HG02852 (cell line): Measurements from ENCODE around the gene IL17D.
"Not testable (repeated sequence)": the region's sequence is repeated elsewhere in the genome, so short reads cannot be mapped to it uniquely, and the experiment has no call there.

Experiments
- ATAC-seq: cut with Tn5 transposase; IDR thresholded peaks from one replicate; pipeline ENCODE4 v1.9.1; 2021; ENCODE audit warnings: mild to moderate bottlenecking, moderate library complexity; ENCODE audit not compliant: unreplicated experiment

The IL17D gene

GRCh38 chr13:20717581-20718542 is 14.4 kb downstream of the IL17D start:
- no peak for ATAC-seq

DNA sequence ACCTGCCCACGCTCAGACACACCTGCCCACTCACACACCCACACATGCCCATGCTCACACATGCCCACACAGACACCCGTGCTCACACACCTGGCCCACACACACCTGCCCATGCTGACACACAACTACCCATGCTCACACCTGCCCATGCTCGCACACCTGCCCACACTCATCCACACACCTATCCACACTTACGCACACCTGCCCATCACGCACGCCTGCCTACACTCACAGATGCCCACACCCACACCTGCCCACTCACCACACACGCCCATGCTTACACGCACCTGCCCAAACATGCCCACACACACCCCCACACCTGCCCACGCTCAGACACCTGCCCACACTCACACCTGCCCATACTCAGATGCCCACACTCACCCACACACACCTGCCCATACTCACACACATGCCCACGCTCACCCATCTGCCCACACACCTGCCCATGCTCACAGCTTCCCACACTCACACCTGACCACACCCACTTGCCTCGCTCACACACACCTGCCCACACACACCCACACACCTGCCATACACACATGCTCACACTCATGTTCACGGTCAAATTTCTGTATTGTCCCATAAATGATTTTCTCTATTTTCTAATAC is 15.6 kb downstream of the IL17D start:
- no peak for ATAC-seq

GRCh38 chr13:20719783-20720182 is 16.3 kb downstream of the IL17D start:
- ATAC-seq: no peak

- no peak for ATAC-seq
These were observed 17.0 kb downstream of the IL17D start for GRCh38 chr13:20720499-20720898.

GRCh38 chr13:20721058-20721453 is 17.6 kb downstream of the IL17D start:
- no peak for ATAC-seq

GRCh38 chr13:20721454-20722357 is 18.2 kb downstream of the IL17D start:
- no peak for ATAC-seq

DNA sequence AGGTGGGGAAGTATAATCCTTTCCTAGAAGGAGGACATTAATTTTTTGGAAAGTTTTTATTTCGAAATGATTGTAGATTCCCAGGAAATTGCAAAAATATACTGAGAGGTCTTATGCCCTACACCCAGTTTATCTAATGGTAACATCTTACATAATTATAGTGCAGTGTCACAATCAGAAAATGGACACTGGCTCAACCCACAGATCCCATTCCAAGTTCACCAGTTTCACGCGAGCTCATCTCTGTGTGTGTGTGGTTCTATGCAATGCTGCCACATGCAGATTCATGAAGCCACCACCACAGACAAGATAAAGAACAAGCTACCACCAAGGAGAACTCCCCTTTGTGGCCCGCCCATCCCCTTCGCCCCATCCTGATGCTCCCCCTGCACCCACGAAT is 24.4 kb downstream of the IL17D start:
- no peak for ATAC-seq

- no peak for ATAC-seq
These were observed 25.2 kb downstream of the IL17D start for GRCh38 chr13:20728579-20729311.

DNA sequence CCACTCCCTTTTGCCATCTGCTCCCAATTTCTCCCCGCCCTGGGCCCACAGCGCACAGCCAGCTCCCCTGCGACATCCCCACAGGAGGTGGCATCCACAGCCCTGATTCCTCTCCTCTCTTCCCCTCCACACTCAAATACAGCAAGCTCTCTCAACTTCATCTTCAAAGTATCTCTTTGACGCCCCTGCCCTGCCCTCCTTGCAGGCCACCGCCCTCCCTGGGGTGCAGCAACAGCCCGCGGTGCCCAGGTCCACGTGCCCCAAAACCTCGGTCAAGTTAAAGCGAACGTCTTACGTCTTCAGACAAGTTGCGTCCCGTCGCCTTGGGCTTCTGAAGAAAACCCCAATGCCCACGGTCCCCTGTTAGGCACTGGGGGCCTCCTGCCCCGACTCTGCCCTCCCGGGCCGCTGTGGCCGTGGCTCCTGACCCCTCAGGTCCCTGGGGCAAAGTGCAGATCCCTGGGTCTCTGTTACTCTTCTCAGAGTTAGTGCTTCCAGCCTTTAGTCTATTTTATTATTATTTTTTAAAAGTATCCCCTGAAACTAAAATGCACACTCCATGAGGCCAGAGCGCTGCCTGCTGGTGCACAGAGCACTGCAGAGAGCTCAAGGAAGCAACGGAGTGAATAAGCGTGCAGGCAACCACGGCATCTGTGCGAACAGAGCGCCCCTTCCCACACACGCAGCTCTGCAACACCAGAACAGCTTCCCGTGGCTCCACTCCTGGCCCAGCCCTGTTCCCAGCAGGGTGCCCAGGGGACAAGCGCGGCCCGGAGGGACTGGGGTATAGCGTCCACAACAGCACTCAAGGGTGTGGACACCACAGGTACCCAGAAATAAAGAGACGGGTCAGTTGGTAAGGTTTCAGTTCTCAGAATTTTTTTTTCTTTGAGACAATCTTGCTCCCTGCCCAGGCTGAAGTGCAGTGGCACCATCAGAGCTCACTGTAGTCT is 26.4 kb downstream of the IL17D start:
- ATAC-seq: no peak

- ATAC-seq: no peak
These were observed 35.1 kb downstream of the IL17D start for GRCh38 chr13:20738616-20739015.

DNA sequence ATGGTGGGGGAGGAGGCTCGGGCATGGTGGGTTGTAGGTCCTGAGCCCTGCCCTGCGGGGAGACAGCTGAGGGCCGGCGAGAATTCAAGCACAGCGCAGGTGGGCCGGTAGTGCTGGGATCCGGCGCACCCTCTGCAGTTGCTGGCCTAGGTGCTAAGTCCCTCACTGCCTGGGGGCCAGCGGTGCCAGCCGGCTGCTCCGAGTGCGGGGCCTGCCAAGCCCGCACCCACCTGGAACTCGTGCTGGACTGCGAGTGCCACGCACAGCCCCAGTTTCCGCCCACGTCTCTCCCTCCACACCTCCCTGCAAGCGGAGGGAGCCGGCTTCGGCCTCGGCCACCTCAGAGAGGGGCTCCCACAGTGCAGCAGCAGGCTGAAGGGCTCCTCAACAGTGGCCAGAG is 36.5 kb downstream of the IL17D start:
- ATAC-seq: no peak

DNA sequence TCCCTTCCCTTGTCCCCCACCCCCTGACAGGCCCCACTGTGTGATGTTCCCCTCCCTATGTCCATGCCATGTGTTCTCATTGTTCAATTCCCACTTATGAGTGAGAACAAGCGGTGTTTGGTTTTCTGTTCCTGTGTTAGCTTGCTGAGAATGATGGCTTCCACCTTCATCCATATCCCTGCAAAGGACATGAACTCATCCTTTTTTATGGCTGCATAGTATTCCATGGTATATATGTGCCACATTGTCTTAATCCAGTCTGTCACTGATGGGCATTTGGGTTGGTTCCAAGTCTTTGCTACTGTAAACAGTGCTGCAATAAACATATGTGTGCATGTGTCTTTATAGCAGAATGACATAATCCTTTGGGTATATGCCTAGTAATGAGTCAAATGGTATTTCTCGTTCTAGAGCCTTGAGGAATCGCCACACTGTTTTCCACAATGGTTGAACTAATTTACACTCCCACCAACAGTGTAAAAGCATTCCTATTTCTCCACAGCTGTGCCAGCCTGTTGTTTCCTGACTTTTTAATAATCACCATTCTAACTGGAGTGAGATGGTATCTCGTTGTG is 40.4 kb downstream of the IL17D start:
- ATAC-seq: not testable (repeated sequence)

DNA sequence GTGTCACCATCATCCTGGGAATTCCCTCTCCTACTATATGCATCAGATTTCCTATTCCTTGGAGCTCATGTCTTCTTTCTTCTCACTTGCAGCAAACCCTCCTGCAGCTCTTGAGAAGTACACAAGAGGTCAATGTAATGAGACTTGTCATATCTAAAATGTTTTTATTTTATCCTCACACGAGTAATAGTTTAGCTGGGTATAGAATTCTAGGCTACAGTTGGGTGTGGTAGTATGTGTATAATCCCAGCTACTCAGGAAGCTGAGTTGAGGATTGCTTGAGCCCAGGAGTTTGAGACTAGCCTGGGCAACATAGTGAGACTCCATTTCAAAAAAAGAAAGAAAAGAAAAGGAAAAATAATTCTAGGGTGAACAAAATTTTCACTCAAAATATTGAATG is 45.9 kb downstream of the IL17D start:
- ATAC-seq: no peak

- no peak for ATAC-seq
These were observed 50.5 kb downstream of the IL17D start for GRCh38 chr13:20754009-20754408.

GRCh38 chr13:20760872-20761271 is 57.4 kb downstream of the IL17D start:
- no peak for ATAC-seq

GRCh38 chr13:20767309-20767943 is 63.9 kb downstream of the IL17D start:
- ATAC-seq: no peak

DNA sequence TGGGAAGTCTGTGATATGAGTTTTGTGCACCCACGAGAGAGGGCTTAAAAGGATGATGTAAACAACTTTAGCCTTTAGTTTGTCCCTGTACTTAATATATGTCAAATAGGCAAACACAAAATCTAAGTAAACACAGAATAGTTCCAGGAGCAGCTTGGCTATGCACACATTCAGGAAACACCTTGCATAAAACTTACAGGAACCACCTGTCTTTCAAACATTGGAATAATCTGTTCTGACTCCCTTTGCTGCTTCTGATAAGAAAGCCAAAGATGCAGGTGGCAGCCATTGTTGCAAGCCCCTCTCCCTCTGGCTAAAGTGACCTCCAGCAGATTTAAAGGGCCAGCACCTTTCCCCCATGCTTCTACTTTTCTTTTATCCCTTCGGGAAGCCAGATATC is 65.6 kb downstream of the IL17D start:
- no peak for ATAC-seq

DNA sequence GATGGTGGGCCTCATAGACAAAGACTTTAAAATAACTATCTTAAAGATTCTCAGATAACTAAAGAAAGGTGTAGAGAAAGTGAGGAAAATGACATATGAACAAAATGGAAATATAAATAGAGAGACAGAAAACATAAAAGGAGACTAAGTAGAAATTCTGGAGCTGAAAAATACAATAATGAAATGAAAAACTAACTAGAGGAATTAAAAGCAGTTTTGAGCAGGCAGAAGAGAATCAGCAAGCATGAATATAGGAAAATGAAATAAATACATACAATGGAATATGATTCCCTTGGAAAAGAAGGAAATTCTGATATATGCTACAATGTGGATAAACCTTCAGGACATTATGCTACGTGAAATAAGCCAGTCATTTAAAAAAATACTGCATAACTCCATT is 66.3 kb downstream of the IL17D start:
- ATAC-seq: no peak
